ENCODE data around the gene PBOV1. TPM values are rescaled to one million over a fixed set of nuclear protein-coding genes. Genes with fewer than 3 reads are reported as not detected.
"Not testable (repeated sequence)": the region's sequence is repeated elsewhere in the genome, so short reads cannot be mapped to it uniquely, and the experiment has no call there.

PBOV1 gene
- total RNA-seq, 1 donor: not detected

DNA sequence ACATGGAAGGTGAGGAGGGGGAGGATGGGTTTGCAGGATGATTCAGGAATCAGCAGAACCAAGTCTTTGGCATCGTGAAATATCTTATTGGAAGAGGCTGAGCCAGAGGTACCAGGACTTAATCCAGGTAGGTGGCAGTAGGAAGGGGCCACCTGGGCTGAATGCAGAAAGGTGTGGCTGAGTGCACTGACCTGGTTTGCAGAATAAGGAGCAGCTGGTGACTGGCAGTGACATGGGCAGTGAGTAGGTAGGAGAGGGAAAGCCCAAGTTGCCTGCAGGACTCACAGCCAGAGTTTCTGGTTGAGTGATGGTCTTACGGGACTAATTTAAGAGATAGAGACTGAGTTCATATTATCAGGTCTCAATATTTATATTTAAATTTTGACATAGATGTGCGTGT, 1.1 kb upstream of the PBOV1 start:
- peaks cover 8% of the 10 kb centered on the region for H3K27me3 ChIP-seq (ENCODE audit: insufficient read depth, low read length)

DNA sequence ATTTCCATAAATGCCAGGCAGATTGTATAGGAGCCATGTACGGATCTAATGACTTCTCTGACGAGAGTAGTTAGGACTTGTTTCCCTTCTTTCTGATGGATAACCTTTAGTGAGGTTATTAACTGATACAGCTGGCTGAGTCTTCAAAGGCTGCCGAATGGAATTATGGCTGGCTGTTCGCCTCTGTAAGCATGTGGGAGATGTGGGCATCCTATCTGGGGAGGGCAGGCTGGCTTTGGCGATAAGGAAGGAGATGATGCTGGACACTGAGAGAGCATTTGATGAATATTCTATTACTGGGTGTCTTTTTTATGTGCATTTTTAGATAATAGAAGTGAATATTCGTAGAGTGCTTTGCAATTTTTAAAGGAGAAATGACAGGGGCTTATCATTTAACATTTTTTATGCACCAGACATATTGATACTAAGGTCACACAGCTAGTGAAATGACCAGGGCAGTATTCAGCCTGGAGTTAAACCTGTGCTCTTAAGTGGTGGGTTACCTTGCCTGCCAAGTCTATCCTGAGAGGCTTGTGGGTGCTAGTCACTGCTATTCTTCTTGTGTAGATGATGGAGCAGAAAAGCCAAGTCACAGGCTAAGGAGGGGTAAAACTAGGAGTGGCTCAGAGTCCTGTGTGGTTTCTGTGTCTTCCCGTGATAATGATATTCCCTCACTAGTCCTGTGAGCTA, 3.1 kb downstream of the PBOV1 start:
- Histone ChIP-seq H3K36me3 (ENCODE audit: insufficient read depth, low read length) (no peaks in the 10 kb centered on the region), H3K9me3 (ENCODE audit: low read depth, low read length) (no peaks in the 10 kb centered on the region), H3K4me1 (ENCODE audit: insufficient read depth, low read length) (no peaks in the 10 kb centered on the region), H4K20me1 (ENCODE audit: insufficient read depth, low read length) (no peaks in the 10 kb centered on the region), H3K27me3 (ENCODE audit: insufficient read depth, low read length) (peaks cover 3% of the 10 kb centered on the region), H3K4me2 (ENCODE audit: insufficient read depth, low read length) (no peak overlapping the region), H3K4me3 (ENCODE audit: insufficient read depth, low read length) (no peak overlapping the region), H3K79me2 (ENCODE audit: insufficient read depth, low read length) (no peaks in the 10 kb centered on the region), H3K27ac (ENCODE audit: low read depth, low read length) (no peak overlapping the region), H2AFZ (ENCODE audit: low read length) (no peak overlapping the region)
- TF ChIP-seq, protein P1, sequence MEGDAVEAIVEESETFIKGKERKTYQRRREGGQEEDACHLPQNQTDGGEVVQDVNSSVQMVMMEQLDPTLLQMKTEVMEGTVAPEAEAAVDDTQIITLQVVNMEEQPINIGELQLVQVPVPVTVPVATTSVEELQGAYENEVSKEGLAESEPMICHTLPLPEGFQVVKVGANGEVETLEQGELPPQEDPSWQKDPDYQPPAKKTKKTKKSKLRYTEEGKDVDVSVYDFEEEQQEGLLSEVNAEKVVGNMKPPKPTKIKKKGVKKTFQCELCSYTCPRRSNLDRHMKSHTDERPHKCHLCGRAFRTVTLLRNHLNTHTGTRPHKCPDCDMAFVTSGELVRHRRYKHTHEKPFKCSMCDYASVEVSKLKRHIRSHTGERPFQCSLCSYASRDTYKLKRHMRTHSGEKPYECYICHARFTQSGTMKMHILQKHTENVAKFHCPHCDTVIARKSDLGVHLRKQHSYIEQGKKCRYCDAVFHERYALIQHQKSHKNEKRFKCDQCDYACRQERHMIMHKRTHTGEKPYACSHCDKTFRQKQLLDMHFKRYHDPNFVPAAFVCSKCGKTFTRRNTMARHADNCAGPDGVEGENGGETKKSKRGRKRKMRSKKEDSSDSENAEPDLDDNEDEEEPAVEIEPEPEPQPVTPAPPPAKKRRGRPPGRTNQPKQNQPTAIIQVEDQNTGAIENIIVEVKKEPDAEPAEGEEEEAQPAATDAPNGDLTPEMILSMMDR (IDR thresholded peaks at IDR 0.05; ENCODE audit: extremely low read depth, low read depth, low read length): no peak
- DNase-seq (ENCODE audit: insufficient read length, low spot score, missing footprints): no peak

More for the DNA sequence above, 1.1 kb upstream of the PBOV1 start:
- H3K9me3 ChIP-seq (ENCODE audit: low read depth, low read length): no peaks in the 10 kb centered on the region
- no peaks in the 10 kb centered on the region for H3K36me3 ChIP-seq (ENCODE audit: insufficient read depth, low read length)
- H4K20me1 ChIP-seq (ENCODE audit: insufficient read depth, low read length): no peaks in the 10 kb centered on the region
- H3K4me3 ChIP-seq (ENCODE audit: insufficient read depth, low read length): no peak overlapping the region
- no peaks in the 10 kb centered on the region for H3K4me1 ChIP-seq (ENCODE audit: insufficient read depth, low read length)
- no peak overlapping the region for H2AFZ ChIP-seq (ENCODE audit: low read length)
- H3K4me2 ChIP-seq (ENCODE audit: insufficient read depth, low read length): no peak overlapping the region
- TF ChIP-seq, protein P1 (IDR thresholded peaks at IDR 0.05; ENCODE audit: extremely low read depth, low read depth, low read length): no peak
- no peaks in the 10 kb centered on the region for H3K79me2 ChIP-seq (ENCODE audit: insufficient read depth, low read length)
- H3K27ac ChIP-seq (ENCODE audit: low read depth, low read length): no peak overlapping the region
- no peak for DNase-seq (ENCODE audit: insufficient read length, low spot score, missing footprints)

DNA sequence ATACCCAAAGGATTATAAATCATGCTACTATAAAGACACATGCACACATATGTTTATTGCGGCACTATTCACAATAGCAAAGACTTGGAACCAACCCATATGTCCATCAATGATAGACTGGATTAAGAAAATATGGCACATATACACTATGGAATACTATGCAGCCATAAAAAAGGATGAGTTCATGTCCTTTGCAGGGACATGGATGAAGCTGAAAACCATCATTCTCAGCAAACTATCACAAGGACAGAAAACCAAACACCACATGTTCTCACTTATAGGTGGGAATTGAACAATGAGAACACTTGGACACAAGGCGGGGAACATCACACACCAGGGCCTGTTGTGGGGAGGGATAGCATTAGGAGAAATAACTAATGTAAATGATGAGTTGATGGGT, 5.8 kb downstream of the PBOV1 start:
- not testable (repeated sequence) for H3K27ac ChIP-seq (ENCODE audit: low read depth, low read length); H3K4me1 ChIP-seq (ENCODE audit: insufficient read depth, low read length); H2AFZ ChIP-seq (ENCODE audit: low read length); H3K79me2 ChIP-seq (ENCODE audit: insufficient read depth, low read length); H3K4me3 ChIP-seq (ENCODE audit: insufficient read depth, low read length); H3K9me3 ChIP-seq (ENCODE audit: low read depth, low read length); H3K36me3 ChIP-seq (ENCODE audit: insufficient read depth, low read length); H3K27me3 ChIP-seq (ENCODE audit: insufficient read depth, low read length); H3K4me2 ChIP-seq (ENCODE audit: insufficient read depth, low read length); H4K20me1 ChIP-seq (ENCODE audit: insufficient read depth, low read length); DNase-seq (ENCODE audit: insufficient read length, low spot score, missing footprints)

DNA sequence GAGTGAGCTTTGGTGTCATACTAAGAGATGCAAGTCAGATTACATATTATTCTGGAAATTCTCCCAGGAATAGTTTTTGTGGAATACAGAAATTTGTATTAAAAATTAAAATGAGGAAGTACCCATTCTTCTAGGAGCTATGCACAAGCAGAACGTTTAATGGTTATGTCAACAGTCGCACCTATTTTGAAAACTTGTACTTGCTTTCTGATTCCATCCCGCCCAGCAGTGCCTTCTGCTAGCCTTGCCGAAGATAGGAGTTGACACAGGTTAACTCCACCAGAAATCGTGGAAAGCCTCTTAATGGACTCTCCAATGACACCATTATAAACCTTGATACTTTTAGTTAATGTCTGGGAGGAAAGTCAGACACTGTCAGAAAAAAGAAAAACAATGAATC, 6.7 kb downstream of the PBOV1 start:
- DNase-seq (ENCODE audit: insufficient read length, low spot score, missing footprints): no peak
- H4K20me1 ChIP-seq (ENCODE audit: insufficient read depth, low read length): no peaks in the 10 kb centered on the region

More for the DNA sequence above, 6.7 kb downstream of the PBOV1 start:
- Histone ChIP-seq H3K4me3 (ENCODE audit: insufficient read depth, low read length) (no peak overlapping the region), H3K36me3 (ENCODE audit: insufficient read depth, low read length) (no peaks in the 10 kb centered on the region), H3K27me3 (ENCODE audit: insufficient read depth, low read length) (peaks cover 5% of the 10 kb centered on the region), H3K4me1 (ENCODE audit: insufficient read depth, low read length) (no peaks in the 10 kb centered on the region), H3K4me2 (ENCODE audit: insufficient read depth, low read length) (no peak overlapping the region), H2AFZ (ENCODE audit: low read length) (no peak overlapping the region), H3K79me2 (ENCODE audit: insufficient read depth, low read length) (no peaks in the 10 kb centered on the region), H3K9me3 (ENCODE audit: low read depth, low read length) (no peaks in the 10 kb centered on the region), H3K27ac (ENCODE audit: low read depth, low read length) (no peak overlapping the region)
- TF ChIP-seq, protein P1 (IDR thresholded peaks at IDR 0.05; ENCODE audit: extremely low read depth, low read depth, low read length): no peak
